ENCODE data around the gene VPS18. TPM values are rescaled to one million over a fixed set of nuclear protein-coding genes. Genes with fewer than 3 reads are reported as not detected.

VPS18 gene
- total RNA-seq, 2 experiments from 2014 or later: 12.1 to 13.2 TPM

GRCh38 chr15:40942878-40943277, 48.6 kb downstream of the VPS18 start:
- H3K9me3 Mint-ChIP-seq: no peaks in the 10 kb centered on the region
- no peaks in the 10 kb centered on the region for H3K36me3 Mint-ChIP-seq
- no peak for DNase-seq
- no peaks in the 10 kb centered on the region for H3K27me3 Mint-ChIP-seq
- peaks cover 33% of the 10 kb centered on the region for H3K4me1 Mint-ChIP-seq
- H3K4me3 Mint-ChIP-seq: peak overlapping the region; percentile 81
- H3K27ac Mint-ChIP-seq: peak overlapping the region; percentile 61

GRCh38 chr15:40943764-40944365, 49.6 kb downstream of the VPS18 start:
- Mint-ChIP-seq H3K27me3 (no peaks in the 10 kb centered on the region), H3K27ac (no peak overlapping the region), H3K4me3 (no peak overlapping the region), H3K9me3 (no peaks in the 10 kb centered on the region), H3K36me3 (no peaks in the 10 kb centered on the region), H3K4me1 (peaks cover 33% of the 10 kb centered on the region)
- DNase-seq: no peak

DNA sequence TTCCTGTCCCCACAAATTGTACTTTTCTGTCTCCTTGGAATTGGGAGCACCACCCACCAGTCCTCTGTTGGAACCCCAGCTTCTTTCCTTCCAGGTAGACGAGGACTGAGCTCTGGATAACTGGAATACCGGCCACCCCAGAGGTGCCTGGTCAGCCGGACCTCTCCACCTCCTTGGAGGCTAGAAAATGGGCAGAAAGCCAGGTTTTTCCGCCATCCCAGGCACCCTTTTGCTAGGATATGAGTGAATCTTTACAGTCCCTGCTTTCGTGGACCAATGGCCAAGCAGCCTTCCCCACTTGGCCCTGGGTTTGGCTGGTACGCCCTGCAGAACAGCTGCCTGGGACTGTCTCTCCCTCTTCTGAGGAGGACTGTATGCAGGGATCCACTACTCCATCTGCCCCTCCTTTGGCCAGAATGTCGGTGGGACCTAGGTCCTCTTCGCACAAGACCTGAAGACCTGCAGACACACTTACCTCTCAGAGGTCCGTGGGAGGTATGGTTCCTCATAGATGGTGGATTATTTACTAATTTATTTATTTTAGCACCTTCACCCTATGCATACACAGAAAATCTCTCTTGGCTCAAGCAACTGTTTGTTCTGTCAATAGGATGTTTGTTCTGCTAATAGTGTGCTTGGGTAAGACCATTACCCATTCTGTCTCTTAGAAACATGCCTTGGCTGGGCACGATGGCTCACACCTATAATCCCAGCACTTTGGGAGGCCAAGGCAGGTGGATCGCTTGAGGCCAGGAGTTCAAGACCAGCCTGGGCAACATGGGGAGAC, 50.5 kb downstream of the VPS18 start:
- Mint-ChIP-seq H3K4me1 (peaks cover 30% of the 10 kb centered on the region), H3K4me3 (no peak overlapping the region), H3K27ac (no peak overlapping the region), H3K9me3 (no peaks in the 10 kb centered on the region), H3K36me3 (no peaks in the 10 kb centered on the region), H3K27me3 (no peaks in the 10 kb centered on the region)
- no peak for DNase-seq

DNA sequence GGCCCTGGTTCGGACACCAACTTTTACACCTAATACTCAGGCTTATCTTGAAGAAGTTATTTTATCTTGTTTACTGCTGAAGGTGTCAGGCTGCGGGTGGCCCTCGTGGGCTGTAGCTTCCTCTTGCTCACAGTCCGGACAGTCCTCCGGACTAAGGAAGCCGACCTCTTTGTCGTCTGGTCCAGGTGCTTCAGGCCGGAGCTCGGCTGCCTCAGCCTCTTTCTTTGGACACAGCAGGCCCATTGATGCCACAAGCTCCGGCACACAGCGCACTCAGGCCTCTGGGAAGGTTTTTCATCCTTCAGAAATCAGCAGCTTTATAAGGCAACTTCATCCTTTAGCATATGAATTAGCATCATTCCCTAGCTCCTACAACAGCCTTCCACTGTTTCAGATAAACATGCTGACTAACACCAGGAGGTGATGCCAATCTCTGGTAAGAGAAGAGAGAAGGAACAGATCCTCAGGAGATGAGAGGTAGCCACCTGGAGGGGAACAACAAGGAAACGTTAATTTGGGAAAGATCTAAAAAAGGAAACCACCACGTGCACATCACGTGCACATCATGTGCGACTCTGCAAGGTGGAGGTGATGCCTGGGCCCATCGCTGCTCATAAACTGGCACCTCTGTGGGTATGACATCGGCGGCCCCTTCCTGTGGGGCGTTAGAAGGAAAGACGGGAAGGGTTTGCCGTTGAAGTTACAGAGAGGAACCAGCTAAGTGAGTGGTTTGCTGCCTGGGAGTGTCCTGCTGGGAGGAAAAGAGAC, 54.6 kb downstream of the VPS18 start:
- peaks cover 8% of the 10 kb centered on the region for H3K36me3 Mint-ChIP-seq

DNA sequence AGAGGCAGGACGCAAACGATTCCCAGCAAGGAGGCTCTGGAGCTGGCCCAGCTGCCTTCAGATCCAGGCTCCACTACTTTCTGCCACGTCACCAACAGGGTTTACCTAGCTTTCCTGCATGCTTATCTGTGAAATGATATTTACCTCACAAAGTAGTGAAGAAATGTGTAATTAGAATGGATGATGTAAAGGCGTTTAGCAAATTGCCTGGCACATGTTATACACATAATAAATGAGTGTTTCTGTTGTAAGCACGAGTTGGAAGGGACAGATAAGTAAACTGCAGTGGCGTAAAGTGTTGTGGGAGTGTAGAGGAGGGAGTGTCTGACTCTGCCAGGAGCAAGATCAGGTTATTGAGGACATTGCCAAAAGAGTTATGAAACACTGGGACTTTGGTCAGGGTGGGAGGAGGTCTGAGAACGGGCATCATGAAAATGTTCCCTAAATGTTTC, 55.5 kb downstream of the VPS18 start:
- no peak overlapping the region for H3K27ac Mint-ChIP-seq
- H3K9me3 Mint-ChIP-seq: no peaks in the 10 kb centered on the region
- no peak overlapping the region for H3K4me3 Mint-ChIP-seq
- peaks cover 28% of the 10 kb centered on the region for H3K4me1 Mint-ChIP-seq
- H3K27me3 Mint-ChIP-seq: peaks cover 3% of the 10 kb centered on the region
- H3K36me3 Mint-ChIP-seq: peaks cover 17% of the 10 kb centered on the region
- no peak for DNase-seq

More for the DNA sequence above, 54.6 kb downstream of the VPS18 start:
- Mint-ChIP-seq H3K27ac (no peak overlapping the region), H3K4me1 (peaks cover 21% of the 10 kb centered on the region), H3K4me3 (no peak overlapping the region), H3K9me3 (no peaks in the 10 kb centered on the region), H3K27me3 (peaks cover 3% of the 10 kb centered on the region)
- DNase-seq: no peak

DNA sequence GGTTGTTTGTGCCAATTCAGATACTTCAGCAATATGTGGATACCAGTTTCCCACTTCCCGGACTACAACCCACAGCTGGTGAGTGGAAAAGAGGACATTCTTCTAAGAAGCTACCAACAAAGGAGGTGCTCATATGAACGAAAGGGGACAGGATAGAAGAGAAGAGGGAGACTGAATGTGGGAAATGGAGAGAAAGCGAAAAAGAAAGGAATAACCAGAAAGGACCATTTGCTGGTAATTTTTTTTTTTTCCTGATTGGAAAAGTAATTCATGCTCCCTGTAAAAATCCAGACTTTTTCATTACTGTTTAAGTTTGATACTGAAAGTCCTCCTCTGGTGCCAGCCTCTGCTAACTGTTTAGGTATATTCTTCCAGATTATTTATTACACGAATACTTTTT, 57.5 kb downstream of the VPS18 start:
- H3K4me1 Mint-ChIP-seq: peaks cover 39% of the 10 kb centered on the region
- H3K27ac Mint-ChIP-seq: peak overlapping the region; percentile 97
- peaks cover 3% of the 10 kb centered on the region for H3K27me3 Mint-ChIP-seq
- DNase-seq: no peak
- H3K4me3 Mint-ChIP-seq: peak overlapping the region; percentile 94
- no peaks in the 10 kb centered on the region for H3K9me3 Mint-ChIP-seq
- H3K36me3 Mint-ChIP-seq: peaks cover 33% of the 10 kb centered on the region

DNA sequence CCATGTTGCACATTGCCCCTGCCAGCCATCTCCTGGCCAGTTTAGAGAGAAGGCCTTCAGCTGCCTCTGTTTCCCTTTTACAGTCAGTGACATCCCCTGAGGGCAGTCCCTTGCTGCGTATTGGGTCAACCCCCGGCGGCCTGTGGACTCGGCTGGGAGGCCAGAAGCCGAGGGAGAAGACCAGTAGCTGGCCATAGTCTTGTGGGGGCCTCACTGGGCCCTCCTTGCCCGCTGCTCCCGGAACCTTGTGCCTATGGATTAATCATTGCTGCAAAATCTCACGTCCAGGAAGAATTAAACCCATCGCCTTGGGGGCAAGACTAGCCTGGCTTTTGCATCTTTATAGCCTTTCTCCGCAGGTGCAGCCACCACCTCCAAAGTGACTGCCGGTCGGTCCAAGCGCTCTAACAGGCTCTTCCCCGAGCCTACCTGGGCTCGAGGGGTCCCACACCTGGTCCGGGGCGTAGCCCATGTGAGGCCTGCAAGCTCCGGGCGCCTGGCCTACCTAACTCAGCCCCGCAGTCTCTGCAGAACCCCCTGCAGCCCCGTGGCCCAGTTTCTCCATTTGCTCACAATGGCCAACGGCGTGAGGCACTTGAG, 58.2 kb downstream of the VPS18 start:
- Mint-ChIP-seq H3K27ac (peak overlapping the region; percentile 97), H3K27me3 (peaks cover 3% of the 10 kb centered on the region), H3K4me1 (peaks cover 39% of the 10 kb centered on the region), H3K36me3 (peaks cover 33% of the 10 kb centered on the region), H3K9me3 (no peaks in the 10 kb centered on the region), H3K4me3 (peak overlapping the region; percentile 94)
- no peak for DNase-seq

GRCh38 chr15:40952901-40953712, 58.9 kb downstream of the VPS18 start, which contains the start of gene CHAC1:
Gene CHAC1 (plus strand): TSS chr15:40953471. CDS start chr15:40953584, 113 bp downstream.
- peak within 1 kb of the TSS; percentile 94 for H3K4me3 Mint-ChIP-seq
- peak; percentile 98 for DNase-seq
- H3K27me3 Mint-ChIP-seq: peaks cover 3% of the 10 kb centered on the region
- no peaks in the 10 kb centered on the region for H3K9me3 Mint-ChIP-seq
- H3K36me3 Mint-ChIP-seq: peaks cover 33% of the 10 kb centered on the region
- H3K4me1 Mint-ChIP-seq: peaks cover 41% of the 10 kb centered on the region
- H3K27ac Mint-ChIP-seq: peak within 1 kb of the TSS; percentile 97

Other genes with a start within 250 kb of the VPS18 start
- 10 to 100 TPM; 67.7 to 69.6 TPM for gene RAD51, start 199.3 kb upstream of the VPS18 start, total RNA-seq
- gene RMDN3, start 139.2 kb upstream of the VPS18 start, total RNA-seq: 10 to 100 TPM; 32.0 to 32.4 TPM
- gene GCHFR, start 130.4 kb upstream of the VPS18 start, total RNA-seq: 10 to 100 TPM; 35.2 to 35.9 TPM
- gene C15orf62, start 124.5 kb upstream of the VPS18 start, total RNA-seq: under 1 TPM; 0.43 to 0.50 TPM
- 10 to 100 TPM; 20.1 to 20.8 TPM for gene ZFYVE19, start 87.4 kb upstream of the VPS18 start, total RNA-seq
- 10 to 100 TPM; 39.8 to 41.7 TPM for gene DNAJC17, start 87.0 kb upstream of the VPS18 start, total RNA-seq
- gene PPP1R14D, start 65.7 kb upstream of the VPS18 start, total RNA-seq: not detected
- 1 to 10 TPM; 3.4 to 3.5 TPM for gene SPINT1, start 50.4 kb upstream of the VPS18 start, total RNA-seq
- gene RHOV, start 20.2 kb upstream of the VPS18 start, total RNA-seq: under 1 TPM; 0.45 to 0.50 TPM
- gene DLL4, start 34.9 kb downstream of the VPS18 start, total RNA-seq: not detected
- 10 to 100 TPM; 43.9 to 45.8 TPM for gene CHAC1, start 59.0 kb downstream of the VPS18 start, total RNA-seq
- 10 to 100 TPM; 26.1 to 26.3 TPM for gene INO80, start 221.8 kb downstream of the VPS18 start, total RNA-seq

Data from activated naive CD8-positive, alpha-beta T cell treated with anti-CD3 and anti-CD28 coated beads for 36 hours (primary cell).